Fibroblast of villous mesenchyme (primary cell): ENCODE data around the gene ZNF205. TPM values are rescaled to one million over a fixed set of nuclear protein-coding genes. Genes with fewer than 3 reads are reported as not detected.

Experiments used
- DNase-seq: peaks from one replicate; pipeline ENCODE4 v3.0.0-alpha.2; 2010; ENCODE audit warnings: low read depth
- H3K4me3 ChIP-seq: 2 replicates; pipeline ENCODE4 v1.5.1; 2011; ENCODE audit warnings: low read depth, mild to moderate bottlenecking, low read length
- total RNA-seq: library from RNA; depleted of rRNA; stranded (reverse); fragments of >200 nt; gene quantifications from 2 replicates; pipeline ENCODE4 v1.2.3, GENCODE V29; 2012
- TF ChIP-seq, protein P1 (sequence below): IDR thresholded peaks from 2 replicates; pipeline ENCODE4 v1.5.1; 2012; ENCODE audit warnings: low read depth, mild to moderate bottlenecking, low read length; ENCODE audit not compliant: insufficient read depth

The ZNF205 gene
- total RNA-seq, 1 donor = 14.2 TPM

DNA sequence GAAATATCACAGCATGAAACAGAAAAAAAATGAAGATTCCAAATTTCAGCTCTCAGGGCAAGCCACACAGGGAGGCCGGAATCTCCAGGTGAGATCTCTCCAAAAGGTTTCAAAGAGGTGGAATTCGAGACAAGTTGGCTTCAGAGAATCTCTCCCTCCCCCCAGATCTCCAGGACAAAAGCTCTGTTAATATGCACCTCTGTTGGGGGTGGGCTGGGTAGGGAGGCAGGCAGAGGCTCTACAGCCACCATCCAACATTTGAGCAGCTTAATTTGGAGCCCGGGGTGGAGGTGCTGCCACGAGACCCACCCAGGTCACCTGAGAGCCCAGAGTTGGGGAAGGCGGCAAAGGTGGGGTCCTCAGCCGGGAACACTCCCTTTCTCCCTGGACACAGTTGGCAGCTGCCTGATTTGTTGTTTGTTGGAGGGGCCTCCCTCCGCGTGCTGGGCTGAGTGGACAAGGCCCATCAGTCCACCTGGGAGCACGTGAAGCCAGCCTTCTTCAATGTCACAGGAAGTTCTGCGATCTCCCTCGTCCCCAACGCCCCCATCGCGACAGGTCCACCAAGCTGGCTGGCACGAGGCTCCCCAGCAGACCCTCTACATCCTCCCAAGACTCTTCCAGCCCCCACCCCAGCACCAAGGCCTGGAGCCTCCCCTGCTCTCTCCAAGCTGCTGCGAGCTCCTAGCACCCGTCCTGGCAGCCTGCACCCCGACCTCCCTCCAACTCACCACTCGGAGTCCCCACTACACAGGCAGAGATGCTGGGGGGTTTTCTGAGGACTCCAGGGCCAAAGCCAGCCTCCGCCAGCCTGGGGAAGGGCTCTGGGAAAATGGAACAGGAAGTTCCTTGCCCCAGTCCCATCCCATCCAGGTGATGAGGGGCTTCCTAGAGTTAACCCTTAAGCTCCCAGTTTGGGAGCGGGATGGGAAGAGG lies 13.7 kb upstream of the ZNF205 start, which contains the start of gene ZSCAN10:
Gene ZSCAN10 (minus strand): TSS at position 836 of the 936 bp plus-strand sequence. CDS start 6,357 bp downstream, outside the sequence.
- H3K4me3 ChIP-seq = peak within 1 kb of the TSS; percentile 29
- no peak for DNase-seq
- TF ChIP-seq, protein P1, sequence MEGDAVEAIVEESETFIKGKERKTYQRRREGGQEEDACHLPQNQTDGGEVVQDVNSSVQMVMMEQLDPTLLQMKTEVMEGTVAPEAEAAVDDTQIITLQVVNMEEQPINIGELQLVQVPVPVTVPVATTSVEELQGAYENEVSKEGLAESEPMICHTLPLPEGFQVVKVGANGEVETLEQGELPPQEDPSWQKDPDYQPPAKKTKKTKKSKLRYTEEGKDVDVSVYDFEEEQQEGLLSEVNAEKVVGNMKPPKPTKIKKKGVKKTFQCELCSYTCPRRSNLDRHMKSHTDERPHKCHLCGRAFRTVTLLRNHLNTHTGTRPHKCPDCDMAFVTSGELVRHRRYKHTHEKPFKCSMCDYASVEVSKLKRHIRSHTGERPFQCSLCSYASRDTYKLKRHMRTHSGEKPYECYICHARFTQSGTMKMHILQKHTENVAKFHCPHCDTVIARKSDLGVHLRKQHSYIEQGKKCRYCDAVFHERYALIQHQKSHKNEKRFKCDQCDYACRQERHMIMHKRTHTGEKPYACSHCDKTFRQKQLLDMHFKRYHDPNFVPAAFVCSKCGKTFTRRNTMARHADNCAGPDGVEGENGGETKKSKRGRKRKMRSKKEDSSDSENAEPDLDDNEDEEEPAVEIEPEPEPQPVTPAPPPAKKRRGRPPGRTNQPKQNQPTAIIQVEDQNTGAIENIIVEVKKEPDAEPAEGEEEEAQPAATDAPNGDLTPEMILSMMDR = no peak

DNA sequence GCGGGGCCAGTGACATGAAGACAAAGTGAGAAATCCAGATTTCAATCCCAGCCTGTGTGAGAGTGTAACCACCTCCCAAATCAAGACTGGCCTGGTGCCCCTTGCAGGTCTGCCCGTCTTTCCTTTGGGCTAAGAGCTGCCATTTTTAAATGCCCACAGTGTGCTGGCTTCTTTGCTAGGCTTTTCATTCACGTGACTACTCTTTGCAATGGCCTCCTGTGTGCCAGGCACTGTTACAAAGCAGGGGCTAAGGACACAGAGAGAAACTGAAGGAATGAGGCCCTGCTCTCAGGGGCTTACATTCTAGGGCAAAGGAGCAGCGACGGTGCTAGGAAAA lies 13.0 kb upstream of the ZNF205 start:
- H3K4me3 ChIP-seq = no peak overlapping the region
- no peak for DNase-seq
- TF ChIP-seq, protein P1 = no peak

DNA sequence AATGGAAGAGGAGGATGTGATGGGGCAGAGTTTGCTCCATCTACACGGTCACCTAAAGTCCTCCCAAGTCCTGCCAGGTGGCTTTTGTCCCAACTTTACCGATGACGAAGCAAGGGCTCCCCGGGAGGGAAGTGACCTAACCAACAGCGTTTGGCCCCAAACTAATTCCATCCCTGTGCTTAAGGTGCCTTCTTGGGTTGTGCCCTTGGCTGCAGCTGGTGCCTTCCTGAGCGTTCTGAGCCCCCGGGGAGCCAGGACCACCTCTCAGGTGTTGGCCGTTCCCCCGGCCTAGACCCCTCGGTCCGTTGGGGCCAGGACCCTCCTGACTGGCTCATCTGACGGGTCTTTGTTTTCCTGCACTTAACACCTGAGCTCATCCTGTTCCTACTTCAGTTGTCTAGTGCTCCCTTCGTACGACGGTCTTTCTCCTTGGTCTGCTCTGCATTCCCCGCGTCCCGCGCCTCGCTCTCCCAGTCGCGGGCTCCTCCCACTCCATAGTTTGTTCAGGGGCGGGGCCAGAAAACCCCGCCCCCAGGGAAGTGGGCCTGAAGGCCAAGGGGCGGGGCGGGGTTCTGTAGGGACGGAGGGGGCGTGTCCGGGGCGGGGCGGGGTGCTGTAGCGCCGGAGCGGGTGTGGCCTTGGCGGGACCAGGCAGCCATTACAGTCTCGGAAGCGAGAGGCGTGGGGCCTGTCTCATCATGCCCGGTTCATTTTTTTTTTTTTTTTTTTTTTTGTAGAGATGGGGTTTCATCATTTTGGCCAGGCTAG lies 12.5 kb upstream of the ZNF205 start:
- peak overlapping the region; percentile 29 for H3K4me3 ChIP-seq
- TF ChIP-seq, protein P1 = no peak
- peak; percentile 88 for DNase-seq

DNA sequence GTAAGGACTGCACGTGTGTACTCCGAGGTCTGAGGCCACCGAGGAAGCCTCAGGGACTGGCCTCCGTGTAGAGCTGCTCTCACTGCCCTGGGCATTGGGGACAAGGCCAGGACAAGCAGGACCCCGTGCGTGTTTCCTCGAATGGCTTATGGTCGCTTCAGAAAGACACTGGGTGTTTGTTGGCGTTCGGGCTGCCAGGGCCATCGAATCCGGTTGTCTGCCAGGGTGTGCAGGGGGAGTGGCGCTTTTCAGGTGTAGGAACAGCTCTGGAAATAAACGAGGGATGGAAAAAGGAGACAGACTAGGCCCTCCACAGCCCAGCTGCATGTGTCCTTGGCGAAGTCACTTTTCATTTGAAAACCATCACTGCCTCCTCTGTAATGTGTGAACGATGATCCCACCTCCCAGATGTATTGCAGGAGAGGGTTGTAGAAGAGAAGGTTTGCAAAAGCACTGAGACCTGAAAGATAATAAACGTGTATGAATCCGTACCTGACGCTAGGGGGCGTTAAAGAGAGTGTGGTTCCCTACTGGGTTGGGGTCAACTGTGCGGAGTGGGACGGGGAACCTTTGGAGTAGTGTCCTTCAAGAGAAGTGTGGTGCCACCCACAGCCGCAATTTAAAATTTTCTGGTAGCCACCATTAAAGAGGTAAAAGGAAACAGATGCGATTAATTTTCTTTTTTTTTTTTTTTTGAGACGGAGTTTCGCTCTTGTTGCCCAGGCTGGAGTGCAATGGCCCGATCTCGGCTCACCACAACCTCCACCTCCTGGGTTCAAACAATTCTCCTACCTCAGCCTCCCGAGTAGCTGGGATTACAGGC lies 11.2 kb upstream of the ZNF205 start:
- no peak overlapping the region for H3K4me3 ChIP-seq
- TF ChIP-seq, protein P1 = peak; percentile 63
- DNase-seq = peak; percentile 28

DNA sequence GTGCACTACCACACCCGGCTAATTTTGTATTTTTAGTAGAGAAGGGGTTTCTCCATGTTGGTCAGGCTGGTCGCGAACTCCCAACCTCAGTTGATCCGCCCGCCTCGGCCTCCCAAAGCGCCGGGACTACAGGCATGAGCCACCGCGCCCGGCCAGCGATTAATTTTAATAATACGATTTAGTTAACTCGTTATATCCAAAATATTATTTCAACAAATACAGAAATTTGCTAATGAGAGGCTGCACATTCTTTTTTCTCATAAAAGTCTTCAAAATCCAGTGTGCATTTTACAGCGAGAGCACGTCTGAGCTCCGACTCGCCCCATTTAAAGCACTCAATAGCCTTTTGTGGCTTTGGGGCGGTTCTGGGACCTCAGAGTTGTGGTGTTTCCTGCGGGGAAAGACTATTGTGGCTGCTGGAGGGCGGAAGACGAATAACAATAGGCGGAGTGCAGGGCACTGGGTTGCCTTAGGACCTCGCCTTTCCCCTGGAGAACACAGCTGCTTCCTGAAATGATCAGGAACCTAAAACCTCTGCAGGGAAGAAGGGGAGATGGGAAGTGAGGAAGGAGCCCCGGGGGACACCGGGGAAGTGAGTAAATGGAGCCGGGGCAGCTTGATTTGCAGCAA lies 10.4 kb upstream of the ZNF205 start:
- DNase-seq = no peak
- no peak overlapping the region for H3K4me3 ChIP-seq
- TF ChIP-seq, protein P1 = no peak
